H1 (cell line): ENCODE results near the gene RGS13. TPM values are rescaled to one million over a fixed set of nuclear protein-coding genes. Genes with fewer than 3 reads are reported as not detected.
"Not testable (repeated sequence)": the region's sequence is repeated elsewhere in the genome, so short reads cannot be mapped to it uniquely, and the experiment has no call there.

ENCODE experiments used
- CTCF ChIA-PET: fragments of 300-600 bp; sonication (Branson Sonifier 250); formaldehyde crosslinking; loops from one replicate; lab custom pipeline; 2021; ENCODE audit not compliant: partially characterized antibody; lab: Charles Lee
- POLR2A ChIA-PET: fragments of 300-600 bp; sonication (Branson Sonifier 250); formaldehyde crosslinking; loops from one replicate; lab custom pipeline; 2021; ENCODE audit warnings: inconsistent platforms; ENCODE audit not compliant: partially characterized antibody; lab: Charles Lee
- DNase-seq, 2 experiments: peaks; one replicate each; pipeline versions ENCODE4 v3.0.0 to v3.0.0-alpha.2; 2010 to 2022; ENCODE audit warnings: low spot score in 2 of 2, low read depth in 1 of 2, mixed read lengths in 1 of 2
- FAIRE-seq: peaks from 2 replicates; lab custom pipeline; 2011; peaks lifted over from hg19 to GRCh38; lab: Jason Lieb, UNC
- H2AFZ ChIP-seq: 2 replicates; pipeline ENCODE4 v1.8.1; 2012; ENCODE audit warnings: low read length, inconsistent platforms
- H2AK5ac ChIP-seq: 2 replicates; pipeline ENCODE4 v1.6.1; 2013; ENCODE audit warnings: low read depth, low read length
- H2BK120ac ChIP-seq: replicated peaks from 2 replicates; pipeline ENCODE3; 2013; ENCODE audit warnings: low read depth, low read length, inconsistent platforms
- H2BK12ac ChIP-seq: 2 replicates; pipeline ENCODE4 v1.6.1; 2013; ENCODE audit warnings: low read depth, low read length
- H2BK15ac ChIP-seq: 2 replicates; pipeline ENCODE4 v1.6.1; 2013; ENCODE audit warnings: low read length
- H2BK20ac ChIP-seq: 2 replicates; pipeline ENCODE4 v1.6.1; 2013; ENCODE audit warnings: low read length
- H2BK5ac ChIP-seq: 2 replicates; pipeline ENCODE4 v1.6.1; 2013; ENCODE audit warnings: low read depth, low read length
- H3K14ac ChIP-seq: 2 replicates; pipeline ENCODE4 v1.6.1; 2013; ENCODE audit warnings: inconsistent platforms; ENCODE audit not compliant: insufficient read length
- H3K18ac ChIP-seq: 2 replicates; pipeline ENCODE4 v1.6.1; 2013; ENCODE audit warnings: low read length; ENCODE audit errors: extremely low read depth
- H3K23ac ChIP-seq: 2 replicates; pipeline ENCODE4 v1.6.1; 2013; ENCODE audit warnings: inconsistent platforms; ENCODE audit not compliant: insufficient read length
- H3K23me2 ChIP-seq: 2 replicates; pipeline ENCODE4 v1.6.1; 2013; ENCODE audit warnings: low read depth, low read length
- H3K27ac ChIP-seq: 2 replicates; pipeline ENCODE4 v1.6.1; 2011; ENCODE audit warnings: low read depth, low read length, inconsistent platforms
- H3K27me3 ChIP-seq, 4 experiments: replicated peaks in 1 of 4; 1 replicate in 1 of 4; 2 replicates in 3 of 4; pipeline versions ENCODE4 v1.6.1 to v1.8.1; 2011 to 2013; ENCODE audit warnings: low read length in 3 of 4, mild to moderate bottlenecking in 3 of 4, inconsistent platforms in 2 of 4, mixed read lengths in 2 of 4, moderate library complexity in 1 of 4; ENCODE audit not compliant: control insufficient read depth in 3 of 4, insufficient read depth in 3 of 4; ENCODE audit errors: extremely low read depth in 1 of 4
- H3K36me3 ChIP-seq, 4 experiments: 2 replicates each; pipeline versions ENCODE4 v1.6.1 to v1.8.1; 2011 to 2013; ENCODE audit warnings: mild to moderate bottlenecking in 4 of 4, low read length in 3 of 4, moderate library complexity in 2 of 4, control low read depth in 1 of 4, inconsistent platforms in 1 of 4; ENCODE audit not compliant: insufficient read depth in 4 of 4, control insufficient read depth in 2 of 4
- H3K4ac ChIP-seq: replicated peaks from 2 replicates; pipeline ENCODE3; 2013; ENCODE audit warnings: low read length, low read depth, mixed read lengths, inconsistent platforms; ENCODE audit not compliant: insufficient read length
- H3K4me1 ChIP-seq, 4 experiments: replicated peaks in 1 of 4; 1 replicate in 1 of 4; 2 replicates in 3 of 4; pipeline versions ENCODE4 v1.6.1 to v1.8.1; 2011 to 2013; ENCODE audit warnings: low read length in 3 of 4, inconsistent platforms in 2 of 4, mixed read lengths in 1 of 4; ENCODE audit not compliant: insufficient read depth in 4 of 4, control insufficient read depth in 3 of 4
- H3K4me2 ChIP-seq, 2 experiments: 2 replicates each; pipeline versions ENCODE4 v1.6.1 to v1.8.1; 2011 to 2013; ENCODE audit warnings: low read depth in 2 of 2, low read length in 2 of 2, control low read depth in 1 of 2, inconsistent platforms in 1 of 2, mild to moderate bottlenecking in 1 of 2; ENCODE audit not compliant: insufficient read depth in 1 of 2
- H3K4me3 ChIP-seq, 4 experiments: fragments of 200-600, 300-600 bp in 1 of 4; sonication (generic), shearing (Covaris generic), sonication (Bioruptor Twin) in 1 of 4; 2 replicates each; pipeline versions ENCODE4 v1.5.1 to v1.8.1; 2011 to 2016; ENCODE audit warnings: low read length in 4 of 4, low read depth in 3 of 4, control low read depth in 2 of 4, inconsistent platforms in 2 of 4, mild to moderate bottlenecking in 2 of 4, mixed read lengths in 1 of 4, moderate library complexity in 1 of 4; ENCODE audit not compliant: insufficient read depth in 2 of 4; ENCODE audit errors: extremely low read depth in 1 of 4
- H3K56ac ChIP-seq: replicated peaks from 2 replicates; pipeline ENCODE3; 2013; ENCODE audit warnings: low read depth, mild to moderate bottlenecking, mixed read lengths, low read length, inconsistent platforms; ENCODE audit not compliant: insufficient read length
- H3K79me1 ChIP-seq: 2 replicates; pipeline ENCODE4 v1.6.1; 2013; ENCODE audit warnings: low read depth, low read length, control low read depth
- H3K79me2 ChIP-seq, 2 experiments: 2 replicates each; pipeline versions ENCODE4 v1.6.1 to v1.8.1; 2012 to 2013; ENCODE audit warnings: low read length in 2 of 2, mild to moderate bottlenecking in 2 of 2, inconsistent platforms in 1 of 2; ENCODE audit not compliant: insufficient read depth in 2 of 2, control insufficient read depth in 1 of 2
- H3K9ac ChIP-seq, 4 experiments: replicated peaks in 1 of 4; 1 replicate in 1 of 4; 2 replicates in 3 of 4; pipeline versions ENCODE4 v1.6.1 to v1.8.1; 2011 to 2013; ENCODE audit warnings: low read depth in 3 of 4, low read length in 3 of 4, control low read depth in 2 of 4, mild to moderate bottlenecking in 2 of 4, moderate library complexity in 2 of 4, inconsistent platforms in 1 of 4; ENCODE audit errors: extremely low read depth in 1 of 4
- H3K9me3 ChIP-seq, 2 experiments: 2 replicates each; pipeline versions ENCODE4 v1.6.1 to v1.8.1; 2012 to 2013; ENCODE audit warnings: mild to moderate bottlenecking in 2 of 2, moderate library complexity in 2 of 2, control low read depth in 1 of 2, inconsistent platforms in 1 of 2, low read depth in 1 of 2, low read length in 1 of 2, mixed read lengths in 1 of 2; ENCODE audit not compliant: insufficient read depth in 2 of 2
- H4K20me1 ChIP-seq, 2 experiments: replicated peaks in 1 of 2; 2 replicates each; pipeline versions ENCODE3 to v1.8.1; 2011 to 2013; ENCODE audit warnings: inconsistent platforms in 2 of 2, low read length in 2 of 2, mild to moderate bottlenecking in 1 of 2; ENCODE audit not compliant: insufficient read depth in 2 of 2, control insufficient read depth in 1 of 2
- H4K5ac ChIP-seq: 2 replicates; pipeline ENCODE4 v1.6.1; 2013; ENCODE audit warnings: low read length, low read depth, mixed read lengths, inconsistent platforms; ENCODE audit not compliant: insufficient read length
- H4K8ac ChIP-seq: 2 replicates; pipeline ENCODE4 v1.8.0; 2013; ENCODE audit warnings: mild to moderate bottlenecking, moderate library complexity, low read length, inconsistent platforms; ENCODE audit not compliant: insufficient read depth; ENCODE audit errors: extremely low read depth
- H4K91ac ChIP-seq: replicated peaks from 2 replicates; pipeline ENCODE3; 2013; ENCODE audit warnings: low read length, mixed read lengths, inconsistent platforms; ENCODE audit not compliant: insufficient read length
- ASH2L ChIP-seq: fragments of 200-600, 300-600 bp; sonication (generic); IDR thresholded peaks from one replicate; pipeline ENCODE4 v1.7.1; 2017; ENCODE audit warnings: low read length
- CHD1 ChIP-seq: IDR thresholded peaks from 2 replicates; pipeline ENCODE4 v1.6.1; 2012; ENCODE audit warnings: low read depth, low read length, improper control_type of control experiment
- EGR1 ChIP-seq: IDR thresholded peaks from 2 replicates; pipeline ENCODE4 v1.6.1; 2011; ENCODE audit warnings: low read depth, low read length, borderline replicate concordance
- WGBS, 2 experiments: shearing (Covaris generic) in 1 of 2; methylation state at CpG; one replicate each; pipeline versions ENCODE4 v1.1.6 to v1.1.7; 2013 to 2015; ENCODE audit warnings: low lambda C conversion rate in 2 of 2, mixed read lengths in 2 of 2, inconsistent platforms in 1 of 2, low coverage in 1 of 2, missing lambda C conversion rate in 1 of 2; ENCODE audit not compliant: insufficient replicate concordance in 2 of 2, insufficient coverage in 1 of 2, insufficient read length in 1 of 2; ENCODE audit errors: extremely low coverage in 1 of 2, missing lambda C conversion rate in 1 of 2; 5-methylcytosine and 5-hydroxymethylcytosine counted together
- polyA plus RNA-seq, 7 experiments: library from polyadenylated mRNA; depleted of rRNA in 3 of 7; stranded (reverse) in 5 of 7; unstranded in 2 of 7; fragments of >200 nt in 5 of 7; fragments of 200-250 nt in 2 of 7; gene quantifications; 1 replicate in 5 of 7; 2 replicates in 1 of 7; 4 replicates in 1 of 7; pipeline versions ENCODE4 v1.2.1 to v1.2.3, GENCODE V29; 2011 to 2013; ENCODE audit warnings: missing spikeins in 2 of 7, mixed read lengths in 2 of 7
- total RNA-seq: library from RNA; stranded (reverse); fragmentation: NEBNext Ultra II Directional; extraction: Animal tissue kit (Norgen Biotek cat#: 25700); gene quantifications from 2 replicates; pipeline ENCODE4 v1.2.1, GENCODE V29; 2021

The RGS13 gene
- total and polyA plus RNA-seq, 2 of the 8 experiments (the other 6 are each of a cell fraction or from before 2014, with no cell fraction given), result not detected

GRCh38 chr1:192682335-192682734 is 46.4 kb downstream of the RGS13 start (continued):
- TF ChIP-seq CHD1 (no peak), EGR1 (no peak), ASH2L (no peak)

GRCh38 chr1:192683081-192683480 is 47.1 kb downstream of the RGS13 start:
- H3K23ac ChIP-seq, H3K4me1 ChIP-seq, H3K18ac ChIP-seq, H3K4me3 ChIP-seq, H2BK15ac ChIP-seq, H4K20me1 ChIP-seq, H2AFZ ChIP-seq, H4K8ac ChIP-seq, H4K5ac ChIP-seq, H3K4ac ChIP-seq, POLR2A ChIA-PET, H2AK5ac ChIP-seq, H3K9ac ChIP-seq, DNase-seq, H3K27ac ChIP-seq, H2BK120ac ChIP-seq, H2BK12ac ChIP-seq, CTCF ChIA-PET, H3K79me2 ChIP-seq, H3K36me3 ChIP-seq, H3K56ac ChIP-seq, H3K4me2 ChIP-seq, H3K79me1 ChIP-seq, H2BK20ac ChIP-seq, FAIRE-seq, H2BK5ac ChIP-seq, H3K23me2 ChIP-seq, H3K14ac ChIP-seq, H4K91ac ChIP-seq, H3K27me3 ChIP-seq, H3K9me3 ChIP-seq: not testable (repeated sequence)
- whole genome bisulfite sequencing, 2 experiments, result 93% methylated on average over 4 of the region's 4 CpGs; no CpG with 5 or more reads in 1 of the 2 experiments
